ENCODE data around the gene SGCA. TPM values are rescaled to one million over a fixed set of nuclear protein-coding genes. Genes with fewer than 3 reads are reported as not detected.
A peak's percentile ranks its signal among the peaks of the same experiment; 100 is the strongest.

Gene SGCA
- polyA plus RNA-seq, 1 donor (not counting 4 experiments of a cell fraction or from before 2014, with no cell fraction given): not detected

DNA sequence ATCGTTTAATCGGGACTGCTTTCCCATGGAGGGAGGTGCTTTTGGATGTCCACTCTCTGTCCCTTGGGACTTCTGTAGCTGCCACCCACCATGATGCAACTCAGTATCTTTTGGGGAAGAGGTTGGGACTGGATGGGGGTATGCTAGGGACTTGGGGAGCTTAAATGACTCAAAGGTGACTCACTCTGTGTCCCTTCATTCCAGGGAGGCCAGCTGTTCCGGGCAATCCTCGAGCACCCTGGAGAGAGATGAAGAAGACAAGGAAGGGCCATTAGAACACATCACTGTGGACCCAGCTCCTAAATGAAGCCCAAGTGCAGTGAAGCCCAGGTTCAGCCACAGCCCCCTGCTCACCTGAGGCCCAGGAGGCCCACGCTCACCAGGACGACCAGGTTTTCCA, 31.0 kb downstream of the SGCA start:
- no peak overlapping the region for H3K27ac ChIP-seq (ENCODE audit: control insufficient read depth, insufficient read depth, low read length)
- no peak for TF ChIP-seq EZH2 (IDR thresholded peaks at IDR 0.05; ENCODE audit: low read length)
- TF ChIP-seq, protein P1, sequence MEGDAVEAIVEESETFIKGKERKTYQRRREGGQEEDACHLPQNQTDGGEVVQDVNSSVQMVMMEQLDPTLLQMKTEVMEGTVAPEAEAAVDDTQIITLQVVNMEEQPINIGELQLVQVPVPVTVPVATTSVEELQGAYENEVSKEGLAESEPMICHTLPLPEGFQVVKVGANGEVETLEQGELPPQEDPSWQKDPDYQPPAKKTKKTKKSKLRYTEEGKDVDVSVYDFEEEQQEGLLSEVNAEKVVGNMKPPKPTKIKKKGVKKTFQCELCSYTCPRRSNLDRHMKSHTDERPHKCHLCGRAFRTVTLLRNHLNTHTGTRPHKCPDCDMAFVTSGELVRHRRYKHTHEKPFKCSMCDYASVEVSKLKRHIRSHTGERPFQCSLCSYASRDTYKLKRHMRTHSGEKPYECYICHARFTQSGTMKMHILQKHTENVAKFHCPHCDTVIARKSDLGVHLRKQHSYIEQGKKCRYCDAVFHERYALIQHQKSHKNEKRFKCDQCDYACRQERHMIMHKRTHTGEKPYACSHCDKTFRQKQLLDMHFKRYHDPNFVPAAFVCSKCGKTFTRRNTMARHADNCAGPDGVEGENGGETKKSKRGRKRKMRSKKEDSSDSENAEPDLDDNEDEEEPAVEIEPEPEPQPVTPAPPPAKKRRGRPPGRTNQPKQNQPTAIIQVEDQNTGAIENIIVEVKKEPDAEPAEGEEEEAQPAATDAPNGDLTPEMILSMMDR (optimal IDR thresholded peaks at IDR 0.05 in 1 of 3, IDR thresholded peaks at IDR 0.05 in 1 of 3, conservative IDR thresholded peaks at IDR 0.05 in 1 of 3; ENCODE audit: extremely low read depth in 1 of 3, insufficient read depth in 2 of 3, low read length in 3 of 3): no peak

DNA sequence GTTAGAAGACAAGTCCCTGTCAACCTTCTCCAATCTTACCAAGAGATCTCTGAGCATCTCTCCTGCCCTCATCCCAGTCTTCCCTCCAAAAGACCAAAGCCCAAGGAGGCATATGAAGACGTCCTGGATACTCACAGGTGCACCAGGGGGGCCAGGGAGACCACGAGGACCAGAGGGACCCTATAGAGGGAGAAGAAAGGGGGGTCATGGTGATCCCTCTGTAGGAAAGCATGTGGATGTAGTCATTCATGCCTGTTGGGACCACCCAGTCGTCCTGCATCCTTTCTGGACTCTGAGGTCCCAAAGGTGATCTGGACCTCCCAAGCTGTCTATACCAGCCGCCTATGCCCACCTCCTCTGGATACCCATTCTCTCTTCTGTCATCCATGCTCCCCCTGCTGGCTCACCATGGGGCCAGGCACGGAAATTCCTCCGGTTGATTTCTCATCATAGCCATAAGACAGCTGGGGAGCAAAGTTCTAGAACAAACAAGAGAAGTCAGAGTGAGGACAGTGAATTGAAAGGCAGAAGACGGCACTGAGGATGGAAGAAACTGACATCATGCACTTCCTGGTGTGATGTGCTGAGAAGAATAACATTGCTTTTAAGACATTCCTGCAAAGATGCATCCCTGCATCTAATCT, 32.3 kb downstream of the SGCA start:
- H3K27me3 ChIP-seq (ENCODE audit: control insufficient read depth, extremely low read depth, insufficient read depth, low read length): peaks cover 27% of the 10 kb centered on the region
- no peaks in the 10 kb centered on the region for H3K36me3 ChIP-seq (ENCODE audit: control insufficient read depth in 2 of 2, extremely low read depth in 1 of 2, insufficient read depth in 2 of 2, low read length in 2 of 2)
- FAIRE-seq (peak; percentile 82), DNase-seq (ENCODE audit: low read depth, low spot score) (no peak)
- no peak overlapping the region for H3K9ac ChIP-seq (ENCODE audit: control insufficient read depth, extremely low read depth, insufficient read depth, low read length)
- H3K9me1 ChIP-seq (ENCODE audit: control insufficient read depth, extremely low read depth, insufficient read depth, low read length): no peaks in the 10 kb centered on the region
- H3K4me1 ChIP-seq (ENCODE audit: control insufficient read depth, extremely low read depth, insufficient read depth, low read length): peaks cover 12% of the 10 kb centered on the region
- no peak overlapping the region for H3K4me2 ChIP-seq (ENCODE audit: control insufficient read depth, extremely low read depth, insufficient read depth, low read depth, low read length)
- H3K79me2 ChIP-seq (ENCODE audit: control insufficient read depth, insufficient read depth, low read length): no peaks in the 10 kb centered on the region
- H3K4me3 ChIP-seq (ENCODE audit: control insufficient read depth in 2 of 3, extremely low read depth in 1 of 3, insufficient read depth in 2 of 3, low read depth in 1 of 3, low read length in 3 of 3): no peak overlapping the region
- no peaks in the 10 kb centered on the region for H3K9me3 ChIP-seq (ENCODE audit: control insufficient read depth, low read depth, low read length)
- dilution Hi-C loops (cut with MboI; ENCODE audit: extremely low pct_ligation_motif_present, low sequenced_read_pairs): no loop called here
- H4K20me1 ChIP-seq (ENCODE audit: control insufficient read depth, extremely low read depth, insufficient read depth, low read length): no peaks in the 10 kb centered on the region
- no peak overlapping the region for H3K27ac ChIP-seq (ENCODE audit: control insufficient read depth, insufficient read depth, low read length)
- TF ChIP-seq, protein P1 (optimal IDR thresholded peaks at IDR 0.05 in 1 of 3, IDR thresholded peaks at IDR 0.05 in 1 of 3, conservative IDR thresholded peaks at IDR 0.05 in 1 of 3; ENCODE audit: extremely low read depth in 1 of 3, insufficient read depth in 2 of 3, low read length in 3 of 3): peak; percentile 82 to 84 (median 83)
- TF ChIP-seq EZH2 (IDR thresholded peaks at IDR 0.05; ENCODE audit: low read length): no peak
- H2AFZ ChIP-seq (ENCODE audit: control insufficient read depth, low read length): no peak overlapping the region

More for the DNA sequence above, 31.0 kb downstream of the SGCA start:
- Histone ChIP-seq H3K79me2 (ENCODE audit: control insufficient read depth, insufficient read depth, low read length) (no peaks in the 10 kb centered on the region), H3K27me3 (ENCODE audit: control insufficient read depth, extremely low read depth, insufficient read depth, low read length) (peaks cover 15% of the 10 kb centered on the region), H3K4me2 (ENCODE audit: control insufficient read depth, extremely low read depth, insufficient read depth, low read depth, low read length) (no peak overlapping the region), H3K9ac (ENCODE audit: control insufficient read depth, extremely low read depth, insufficient read depth, low read length) (no peak overlapping the region), H2AFZ (ENCODE audit: control insufficient read depth, low read length) (no peak overlapping the region), H3K9me3 (ENCODE audit: control insufficient read depth, low read depth, low read length) (no peaks in the 10 kb centered on the region), H3K36me3 (ENCODE audit: control insufficient read depth in 2 of 2, extremely low read depth in 1 of 2, insufficient read depth in 2 of 2, low read length in 2 of 2) (peaks cover 0 to 4% of the 10 kb centered on the region in 2 experiments), H3K4me3 (ENCODE audit: control insufficient read depth in 2 of 3, extremely low read depth in 1 of 3, insufficient read depth in 2 of 3, low read depth in 1 of 3, low read length in 3 of 3) (no peak overlapping the region), H4K20me1 (ENCODE audit: control insufficient read depth, extremely low read depth, insufficient read depth, low read length) (no peaks in the 10 kb centered on the region), H3K9me1 (ENCODE audit: control insufficient read depth, extremely low read depth, insufficient read depth, low read length) (no peaks in the 10 kb centered on the region), H3K4me1 (ENCODE audit: control insufficient read depth, extremely low read depth, insufficient read depth, low read length) (peaks cover 12% of the 10 kb centered on the region)
- dilution Hi-C loops (cut with MboI; ENCODE audit: extremely low pct_ligation_motif_present, low sequenced_read_pairs): no loop called here
- FAIRE-seq (no peak), DNase-seq (ENCODE audit: low read depth, low spot score) (no peak)

All from keratinocyte (primary cell).